SKM-1 treated with dmso at 0.1 percent for 144 hours (cell line): ENCODE data around the gene PCBD2.
"Not testable (repeated sequence)": the region's sequence is repeated elsewhere in the genome, so short reads cannot be mapped to it uniquely, and the experiment has no call there.

ENCODE experiments used
- DNase-seq: peaks from one replicate; lab custom pipeline; 2025; ENCODE audit not compliant: unreplicated experiment; lab: John Stamatoyannopoulos, UW

PCBD2 gene

GRCh38 chr5:134998068-134998467, 93.1 kb downstream of the PCBD2 start:
- not testable (repeated sequence) for DNase-seq

- no peak for DNase-seq
These were observed 99.4 kb downstream of the PCBD2 start for GRCh38 chr5:135004376-135004775.

- DNase-seq, result no peak
These were observed 100.1 kb downstream of the PCBD2 start for GRCh38 chr5:135005076-135005475.

GRCh38 chr5:135007305-135007704, 102.4 kb downstream of the PCBD2 start:
- DNase-seq, result no peak

- DNase-seq, result no peak
These were observed 102.9 kb downstream of the PCBD2 start for GRCh38 chr5:135007749-135008363.

GRCh38 chr5:135008556-135008955, 103.6 kb downstream of the PCBD2 start:
- no peak for DNase-seq

- DNase-seq, result no peak
These were observed 104.2 kb downstream of the PCBD2 start for GRCh38 chr5:135008981-135009735.

- no peak for DNase-seq
These were observed 105.0 kb downstream of the PCBD2 start for GRCh38 chr5:135009736-135010501.

- DNase-seq, result no peak
These were observed 105.8 kb downstream of the PCBD2 start for GRCh38 chr5:135010502-135011354.

GRCh38 chr5:135011355-135012032, 106.6 kb downstream of the PCBD2 start:
- DNase-seq, result no peak

- DNase-seq, result no peak
These were observed 107.2 kb downstream of the PCBD2 start for GRCh38 chr5:135012033-135012588.
